GM12892 (cell line): ENCODE measurements around the gene TMEM203.

Experiments
- POLR2A ChIP-seq: IDR thresholded peaks from 2 replicates; pipeline ENCODE4 v1.6.1; 2011; ENCODE audit warnings: low read depth, low read length, control low read depth
- POLR2AphosphoS5 ChIP-seq: IDR thresholded peaks from 2 replicates; pipeline ENCODE4 v1.6.1; 2011; ENCODE audit warnings: low read depth, low read length, control low read depth
- TAF1 ChIP-seq: IDR thresholded peaks from 2 replicates; pipeline ENCODE4 v1.6.1; 2011; ENCODE audit warnings: low read depth, mild to moderate bottlenecking, control low read depth, low read length, borderline replicate concordance

DNA sequence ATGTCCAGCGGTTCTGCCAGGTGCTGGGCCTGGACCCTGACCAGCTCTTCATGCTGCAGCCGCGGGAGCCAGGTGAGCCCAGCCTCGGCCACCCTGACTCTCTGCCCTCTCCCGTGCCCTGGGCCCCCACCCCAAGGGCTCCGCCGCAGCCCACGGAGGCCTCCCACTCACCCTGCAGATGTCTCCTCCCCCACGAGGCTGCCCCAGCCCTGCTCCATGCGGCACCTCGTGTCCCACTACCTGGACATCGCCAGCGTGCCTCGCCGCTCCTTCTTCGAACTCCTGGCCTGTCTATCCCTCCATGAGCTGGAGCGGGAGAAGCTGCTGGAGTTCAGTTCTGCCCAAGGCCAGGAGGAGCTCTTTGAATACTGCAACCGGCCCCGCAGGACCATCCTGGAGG lies 9.2 kb upstream of the TMEM203 start:
- TF ChIP-seq POLR2AphosphoS5 (no peak), POLR2A (no peak), TAF1 (no peak)
